Colonic mucosa (tissue), 4 donors: ENCODE results near the gene TMED8. TPM values are rescaled to one million over a fixed set of nuclear protein-coding genes. Genes with fewer than 3 reads are reported as not detected.
"Not testable (repeated sequence)": the region's sequence is repeated elsewhere in the genome, so short reads cannot be mapped to it uniquely, and the experiment has no call there.

Experiments
- DNase-seq: peaks from one replicate; pipeline ENCODE4 v3.0.0-alpha.2; 2020
- H3K27ac ChIP-seq: fragments of 200-600 bp; one replicate; pipeline ENCODE4 v1.8.0; 2021
- H3K27me3 ChIP-seq: fragments of 200-600 bp; one replicate; pipeline ENCODE4 v1.8.0; 2021
- H3K36me3 ChIP-seq: fragments of 200-600 bp; one replicate; pipeline ENCODE4 v1.8.0; 2021
- H3K4me1 ChIP-seq: fragments of 200-600 bp; one replicate; pipeline ENCODE4 v1.8.0; 2021; ENCODE audit warnings: mild to moderate bottlenecking
- H3K4me3 ChIP-seq: fragments of 200-600 bp; one replicate; pipeline ENCODE4 v1.8.0; 2021
- H3K9ac ChIP-seq, 2 donors: one replicate each; pipeline ENCODE4 v1.7.0; 2013; ENCODE audit warnings: control low read depth in 2 of 2, low read depth in 2 of 2, low read length in 2 of 2
- H3K9me3 ChIP-seq: fragments of 200-600 bp; one replicate; pipeline ENCODE4 v1.8.0; 2021
- intact Hi-C: fragments of 100-400 bp; cut with DNase I; formaldehyde crosslinking; loops from one replicate; pipeline ENCODE4 v1.14.1; 2022
- total RNA-seq, 2 donors: library from RNA; stranded (reverse); fragmentation: NEBNext Ultra II Directional in 1 of 2; extraction: Animal tissue kit (Norgen Biotek cat#: 25700) in 1 of 2; gene quantifications; one replicate each; pipeline ENCODE4 v1.2.1, GENCODE V29; 2021
- TF ChIP-seq, protein P1 (sequence below): fragments of 200-600 bp; IDR thresholded peaks from one replicate; pipeline ENCODE4 v1.8.0; 2022; ENCODE audit warnings: antibody characterized with exemption, mild to moderate bottlenecking
- donor health status: healthy.
- donor health status: DM: no; HTN: no; CAD: no.
- donor health status: DM: no; HTN: no; CAD: no.

The TMED8 gene
- total RNA-seq, 2 donors from 2014 or later, result 8.6 to 9.4 TPM

DNA sequence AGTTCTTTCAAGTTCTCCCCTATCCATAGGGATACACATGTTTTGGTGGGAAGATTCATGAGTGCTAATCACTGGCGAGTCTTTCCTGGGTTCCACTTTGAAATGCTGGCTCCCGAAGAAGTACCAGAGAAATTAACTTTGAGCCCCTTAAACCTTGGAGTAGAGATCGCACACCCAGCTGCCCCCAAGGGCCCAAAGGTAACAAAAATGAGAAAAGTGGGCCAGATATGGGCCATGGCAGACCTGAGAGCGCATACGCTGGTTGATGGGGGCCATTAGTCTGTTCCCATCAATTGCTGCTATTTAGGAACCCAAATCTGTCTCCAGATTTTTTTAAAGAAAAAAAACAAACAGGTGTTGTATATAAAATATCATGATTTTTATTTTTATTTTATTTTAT lies 53.9 kb downstream of the TMED8 start:
- Histone ChIP-seq H3K4me3 (no peak overlapping the region), H3K36me3 (no peaks in the 10 kb centered on the region), H3K27me3 (no peaks in the 10 kb centered on the region), H3K27ac (no peak overlapping the region), H3K9me3 (no peaks in the 10 kb centered on the region), H3K9ac (no peak overlapping the region), H3K4me1 (peaks cover 6% of the 10 kb centered on the region)
- intact Hi-C loops, result loop anchor here (10.0 kb wide), 1 partner anchor 232 kb away; no protein-coding TSS in a partner anchor
- TF ChIP-seq, protein P1, sequence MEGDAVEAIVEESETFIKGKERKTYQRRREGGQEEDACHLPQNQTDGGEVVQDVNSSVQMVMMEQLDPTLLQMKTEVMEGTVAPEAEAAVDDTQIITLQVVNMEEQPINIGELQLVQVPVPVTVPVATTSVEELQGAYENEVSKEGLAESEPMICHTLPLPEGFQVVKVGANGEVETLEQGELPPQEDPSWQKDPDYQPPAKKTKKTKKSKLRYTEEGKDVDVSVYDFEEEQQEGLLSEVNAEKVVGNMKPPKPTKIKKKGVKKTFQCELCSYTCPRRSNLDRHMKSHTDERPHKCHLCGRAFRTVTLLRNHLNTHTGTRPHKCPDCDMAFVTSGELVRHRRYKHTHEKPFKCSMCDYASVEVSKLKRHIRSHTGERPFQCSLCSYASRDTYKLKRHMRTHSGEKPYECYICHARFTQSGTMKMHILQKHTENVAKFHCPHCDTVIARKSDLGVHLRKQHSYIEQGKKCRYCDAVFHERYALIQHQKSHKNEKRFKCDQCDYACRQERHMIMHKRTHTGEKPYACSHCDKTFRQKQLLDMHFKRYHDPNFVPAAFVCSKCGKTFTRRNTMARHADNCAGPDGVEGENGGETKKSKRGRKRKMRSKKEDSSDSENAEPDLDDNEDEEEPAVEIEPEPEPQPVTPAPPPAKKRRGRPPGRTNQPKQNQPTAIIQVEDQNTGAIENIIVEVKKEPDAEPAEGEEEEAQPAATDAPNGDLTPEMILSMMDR, result no peak
- DNase-seq, result no peak

DNA sequence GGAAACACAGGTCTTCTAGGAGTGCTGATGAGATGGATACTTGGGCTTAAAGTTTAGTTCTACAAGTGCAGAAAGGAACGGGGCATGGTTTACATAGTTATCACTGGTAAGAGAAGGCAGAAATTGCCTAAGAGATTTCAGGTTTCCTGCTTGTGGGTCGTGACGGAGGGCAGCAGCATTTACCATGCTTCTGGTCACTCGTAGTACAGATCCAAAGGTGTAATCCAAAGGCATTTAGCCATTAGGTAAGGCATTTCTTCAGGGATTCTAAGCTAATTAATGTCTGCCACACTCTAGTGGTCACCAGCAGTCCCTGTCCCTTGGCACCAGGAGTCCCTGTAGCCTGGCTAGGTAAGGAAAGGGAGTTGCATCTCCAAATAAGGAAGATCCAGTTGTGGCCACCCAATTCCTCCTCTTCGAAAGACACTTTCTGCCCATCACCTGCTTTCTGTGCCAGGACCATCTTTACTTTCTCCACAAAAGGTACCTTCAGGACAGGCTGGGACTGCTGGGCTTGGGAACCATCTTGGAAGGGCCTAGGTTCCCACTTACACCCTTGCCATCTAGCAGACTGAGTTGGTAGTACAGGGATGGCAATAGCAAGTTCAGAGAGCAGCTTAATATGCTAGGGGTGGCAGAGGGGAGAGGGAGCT lies 54.5 kb downstream of the TMED8 start:
- Histone ChIP-seq H3K9ac (peak overlapping the region in 1 of 2 donors; percentile 84), H3K27ac (no peak overlapping the region), H3K4me1 (peaks cover 6% of the 10 kb centered on the region), H3K27me3 (no peaks in the 10 kb centered on the region), H3K36me3 (no peaks in the 10 kb centered on the region), H3K4me3 (peak overlapping the region; percentile 100), H3K9me3 (no peaks in the 10 kb centered on the region)
- intact Hi-C loops, result loop anchor here (10.0 kb wide), 1 partner anchor 232 kb away; no protein-coding TSS in a partner anchor
- no peak for DNase-seq
- TF ChIP-seq, protein P1, result no peak

DNA sequence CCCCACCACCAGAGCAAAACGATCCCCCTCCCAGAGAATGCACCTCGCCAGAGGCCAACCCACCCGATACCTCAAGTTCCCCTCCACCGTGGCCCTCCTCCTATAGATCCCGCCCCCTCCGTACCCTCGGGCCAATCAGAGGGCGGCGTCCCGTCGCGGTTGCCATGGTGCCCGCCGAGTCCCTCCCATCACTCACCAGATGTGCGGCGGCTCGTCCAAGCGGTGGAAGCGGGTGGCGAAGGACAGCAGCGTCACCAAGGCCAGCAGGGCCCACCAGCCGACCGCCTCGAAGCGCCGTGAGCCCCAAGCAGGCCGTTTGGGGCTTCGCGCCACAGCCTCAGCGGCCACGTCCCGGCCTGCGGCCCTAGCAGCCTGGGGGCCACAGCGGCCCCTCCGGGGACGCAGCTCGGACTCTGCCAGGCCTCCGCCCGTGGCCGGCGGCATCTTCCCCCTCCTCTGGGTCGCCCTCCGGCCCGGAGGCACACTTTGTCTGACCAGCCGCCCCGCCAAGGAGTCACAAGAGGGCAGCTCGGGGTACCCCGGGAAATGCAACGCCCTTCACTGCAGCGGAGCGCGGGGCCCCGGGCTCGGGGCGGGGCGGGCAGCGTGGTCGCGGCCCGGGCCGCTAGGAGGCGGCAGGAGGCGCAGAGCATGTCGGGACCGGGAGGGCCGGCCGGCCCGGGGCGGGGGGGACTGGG lies 56.5 kb downstream of the TMED8 start, which contains the start of gene POMT2:
POMT2 (minus strand) TSS at position 646 of the 698 bp plus-strand sequence; CDS start at position 444, 202 bp downstream.
- intact Hi-C loops, result loop anchor here (10.0 kb wide), 1 partner anchor 234 kb away; no protein-coding TSS in a partner anchor

DNA sequence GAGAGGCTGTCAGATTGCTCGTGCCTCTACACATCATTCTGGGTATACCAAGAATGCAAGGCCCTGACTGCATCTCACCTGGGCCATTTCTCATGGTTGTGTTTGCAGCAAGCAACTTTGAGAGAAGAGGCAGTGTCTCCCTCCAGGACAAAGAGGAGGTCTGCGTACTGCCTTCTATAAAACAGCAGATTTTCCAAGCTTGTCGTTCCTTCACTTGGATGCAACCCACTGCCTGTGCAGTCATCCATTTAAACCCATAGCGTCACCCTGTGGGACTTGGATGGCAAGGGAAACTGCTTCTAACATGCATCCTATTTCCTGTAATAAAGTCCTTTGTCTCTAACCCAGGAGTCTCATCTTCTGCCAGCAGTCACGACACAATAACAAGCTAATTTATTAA lies 57.5 kb downstream of the TMED8 start:
- H3K27me3 ChIP-seq, result no peaks in the 10 kb centered on the region
- no peak overlapping the region for H3K4me3 ChIP-seq
- intact Hi-C loops, result no loop called here
- H3K27ac ChIP-seq, result no peak overlapping the region
- no peaks in the 10 kb centered on the region for H3K9me3 ChIP-seq
- H3K4me1 ChIP-seq, result peaks cover 7% of the 10 kb centered on the region
- no peak for DNase-seq
- no peaks in the 10 kb centered on the region for H3K36me3 ChIP-seq
- H3K9ac ChIP-seq, result no peak overlapping the region
- TF ChIP-seq, protein P1, result no peak

More for the DNA sequence above, 56.5 kb downstream of the TMED8 start, which contains the start of gene POMT2:
- H3K4me1 ChIP-seq, result peaks cover 6% of the 10 kb centered on the region
- peak within 1 kb of the TSS; percentile 100 for H3K4me3 ChIP-seq
- H3K9ac ChIP-seq, result peak within 1 kb of the TSS; percentile 82 to 84
- no peaks in the 10 kb centered on the region for H3K27me3 ChIP-seq
- no peaks in the 10 kb centered on the region for H3K36me3 ChIP-seq
- TF ChIP-seq, protein P1, result peak; percentile 23
- DNase-seq, result peak; percentile 96
- H3K27ac ChIP-seq, result peak within 1 kb of the TSS; percentile 98
- no peaks in the 10 kb centered on the region for H3K9me3 ChIP-seq

DNA sequence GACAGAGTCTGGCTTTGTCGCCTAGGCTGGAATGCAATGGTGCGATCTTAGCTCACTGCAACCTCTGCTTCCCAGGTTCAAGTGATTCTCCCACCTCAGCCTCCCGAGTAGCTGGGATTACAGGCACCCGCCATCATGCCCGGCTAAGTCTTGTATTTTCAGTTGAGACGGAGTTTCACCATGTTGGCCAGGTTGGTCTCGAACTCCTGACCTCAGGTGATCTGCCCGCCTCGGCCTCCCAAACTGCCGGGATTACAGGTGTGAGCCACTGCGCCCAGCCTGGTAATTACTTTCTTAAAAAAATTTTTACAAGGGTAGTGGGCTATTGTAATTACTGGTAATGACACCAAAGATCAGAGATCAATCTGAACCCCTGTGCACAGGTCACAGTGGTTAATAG lies 58.1 kb downstream of the TMED8 start:
- H3K4me1 ChIP-seq, result peaks cover 12% of the 10 kb centered on the region
- DNase-seq, H3K9ac ChIP-seq, H3K27me3 ChIP-seq, H3K4me3 ChIP-seq, H3K9me3 ChIP-seq, intact Hi-C loops, H3K27ac ChIP-seq, H3K36me3 ChIP-seq: not testable (repeated sequence)
